Measurements from ENCODE around the gene CELSR1. TPM values are rescaled to one million over a fixed set of nuclear protein-coding genes. Genes with fewer than 3 reads are reported as not detected.

Gene CELSR1
- total RNA-seq, 1 experiment from 2014 or later = 33.2 TPM

- no peak for DNase-seq
- Histone ChIP-seq H3K4me3 (ENCODE audit: low read depth, low read length) (no peak overlapping the region), H3K27me3 (replicated peaks; ENCODE audit: control insufficient read depth, insufficient read depth, low read length) (no peaks in the 10 kb centered on the region), H3K36me3 (ENCODE audit: control insufficient read depth, insufficient read depth, low read length) (no peaks in the 10 kb centered on the region), H3K4me1 (no peaks in the 10 kb centered on the region; the same call in 1 of the 2 replicates), H3K9me3 (no peaks in the 10 kb centered on the region)
- Mint-ChIP-seq H3K4me1 (ENCODE audit: low read depth, unreplicated experiment) (peaks cover 6% of the 10 kb centered on the region), H3K27me3 (ENCODE audit: insufficient read depth, unreplicated experiment) (no peaks in the 10 kb centered on the region), H3K4me3 (ENCODE audit: unreplicated experiment) (no peak overlapping the region), H3K27ac (ENCODE audit: unreplicated experiment) (no peak overlapping the region), H3K36me3 (ENCODE audit: insufficient read depth, unreplicated experiment) (peaks cover 9% of the 10 kb centered on the region), H3K9me3 (ENCODE audit: unreplicated experiment) (no peaks in the 10 kb centered on the region)
- intact Hi-C loops (cut with micrococcal nuclease; ENCODE audit: unreplicated experiment) = no loop called here
- ChIA-PET POLR2A (no interaction called here), CTCF (no interaction called here)
- no TSS peak for BruUV-seq (replicated peaks)
- no peak for TF ChIP-seq CTCF (IDR thresholded peaks at IDR 0.05; ENCODE audit: insufficient read depth in 1 of 2, low read depth in 1 of 2, low read length in 1 of 2, severe bottlenecking in 1 of 2, unreplicated experiment in 1 of 2)
Measured at GRCh38 chr22:46411347-46411746, 126.1 kb downstream of the CELSR1 start.

GRCh38 chr22:46410291-46410808 lies 127.1 kb downstream of the CELSR1 start:
- no peaks in the 10 kb centered on the region for H3K27me3 ChIP-seq (replicated peaks; ENCODE audit: control insufficient read depth, insufficient read depth, low read length)
- no peaks in the 10 kb centered on the region; the same call in 1 of the 2 replicates for H3K4me1 ChIP-seq
- Mint-ChIP-seq H3K4me1 (ENCODE audit: low read depth, unreplicated experiment) (peaks cover 6% of the 10 kb centered on the region), H3K27me3 (ENCODE audit: insufficient read depth, unreplicated experiment) (no peaks in the 10 kb centered on the region), H3K27ac (ENCODE audit: unreplicated experiment) (no peak overlapping the region), H3K9me3 (ENCODE audit: unreplicated experiment) (no peaks in the 10 kb centered on the region), H3K36me3 (ENCODE audit: insufficient read depth, unreplicated experiment) (peaks cover 9% of the 10 kb centered on the region), H3K4me3 (ENCODE audit: unreplicated experiment) (no peak overlapping the region)
- POLR2A ChIA-PET = no interaction called here
- BruUV-seq (replicated peaks) = no TSS peak
- DNase-seq = no peak
- H3K4me3 ChIP-seq (ENCODE audit: low read depth, low read length) = no peak overlapping the region
- H3K9me3 ChIP-seq = no peaks in the 10 kb centered on the region
- CTCF ChIA-PET = no interaction called here
- no peaks in the 10 kb centered on the region for H3K36me3 ChIP-seq (ENCODE audit: control insufficient read depth, insufficient read depth, low read length)
- TF ChIP-seq CTCF (IDR thresholded peaks at IDR 0.05; ENCODE audit: insufficient read depth in 1 of 2, low read depth in 1 of 2, low read length in 1 of 2, severe bottlenecking in 1 of 2, unreplicated experiment in 1 of 2) = no peak
- intact Hi-C loops (cut with micrococcal nuclease; ENCODE audit: unreplicated experiment) = no loop called here

- no peaks in the 10 kb centered on the region; the same call in 1 of the 2 replicates for H3K4me1 ChIP-seq
- Mint-ChIP-seq H3K4me3 (ENCODE audit: unreplicated experiment) (no peak overlapping the region), H3K36me3 (ENCODE audit: insufficient read depth, unreplicated experiment) (peaks cover 9% of the 10 kb centered on the region), H3K4me1 (ENCODE audit: low read depth, unreplicated experiment) (peaks cover 6% of the 10 kb centered on the region), H3K27ac (ENCODE audit: unreplicated experiment) (no peak overlapping the region), H3K27me3 (ENCODE audit: insufficient read depth, unreplicated experiment) (no peaks in the 10 kb centered on the region), H3K9me3 (ENCODE audit: unreplicated experiment) (no peaks in the 10 kb centered on the region)
- no peaks in the 10 kb centered on the region for H3K36me3 ChIP-seq (ENCODE audit: control insufficient read depth, insufficient read depth, low read length)
- no peaks in the 10 kb centered on the region for H3K27me3 ChIP-seq (replicated peaks; ENCODE audit: control insufficient read depth, insufficient read depth, low read length)
- ChIA-PET CTCF (interaction anchor here (0.6 kb wide), 1 partner anchor 24 kb away, joined by 5 read pairs; no protein-coding TSS in a partner anchor), POLR2A (no interaction called here)
- TF ChIP-seq CTCF (IDR thresholded peaks at IDR 0.05; ENCODE audit: insufficient read depth in 1 of 2, low read depth in 1 of 2, low read length in 1 of 2, severe bottlenecking in 1 of 2, unreplicated experiment in 1 of 2) = no peak
- no peaks in the 10 kb centered on the region for H3K9me3 ChIP-seq
- no TSS peak for BruUV-seq (replicated peaks)
- H3K4me3 ChIP-seq (ENCODE audit: low read depth, low read length) = no peak overlapping the region
- intact Hi-C loops (cut with micrococcal nuclease; ENCODE audit: unreplicated experiment) = no loop called here
- DNase-seq = no peak
Measured at GRCh38 chr22:46409631-46410210, 127.7 kb downstream of the CELSR1 start.
